Measurements from ENCODE around the gene MYH6. TPM values are rescaled to one million over a fixed set of nuclear protein-coding genes. Genes with fewer than 3 reads are reported as not detected.

MYH6 gene
- total RNA-seq, 1 donor from 2014 or later: 0.07 TPM

GRCh38 chr14:23411563-23412525 lies 3.8 kb upstream of the MYH6 start:
- no peak overlapping the region for H3K27ac Mint-ChIP-seq
- H3K9me3 Mint-ChIP-seq (ENCODE audit: low read depth): no peaks in the 10 kb centered on the region
- no peak overlapping the region for H3K4me3 Mint-ChIP-seq (ENCODE audit: low read depth)
- TF ChIP-seq CTCF (IDR thresholded peaks at IDR 0.05; ENCODE audit: unreplicated experiment): no peak
- no peak for DNase-seq (ENCODE audit: low spot score, unreplicated experiment)
- H3K36me3 Mint-ChIP-seq (ENCODE audit: insufficient read depth): no peaks in the 10 kb centered on the region
- peaks cover 4% of the 10 kb centered on the region for H3K4me1 Mint-ChIP-seq (ENCODE audit: low read depth)
- H3K27me3 Mint-ChIP-seq: peaks cover 30% of the 10 kb centered on the region

- no peak for TF ChIP-seq CTCF (IDR thresholded peaks at IDR 0.05; ENCODE audit: unreplicated experiment)
- no peak overlapping the region for H3K27ac Mint-ChIP-seq
- H3K27me3 Mint-ChIP-seq: peaks cover 36% of the 10 kb centered on the region
- no peak overlapping the region for H3K4me3 Mint-ChIP-seq (ENCODE audit: low read depth)
- peaks cover 4% of the 10 kb centered on the region for H3K4me1 Mint-ChIP-seq (ENCODE audit: low read depth)
- no peaks in the 10 kb centered on the region for H3K9me3 Mint-ChIP-seq (ENCODE audit: low read depth)
- no peak for DNase-seq (ENCODE audit: low spot score, unreplicated experiment)
- no peaks in the 10 kb centered on the region for H3K36me3 Mint-ChIP-seq (ENCODE audit: insufficient read depth)
Observed at GRCh38 chr14:23409966-23410635, 2.0 kb upstream of the MYH6 start.

GRCh38 chr14:23409475-23409874 lies 1.4 kb upstream of the MYH6 start:
- no peak for TF ChIP-seq CTCF (IDR thresholded peaks at IDR 0.05; ENCODE audit: unreplicated experiment)
- Mint-ChIP-seq H3K36me3 (ENCODE audit: insufficient read depth) (no peaks in the 10 kb centered on the region), H3K4me3 (ENCODE audit: low read depth) (no peak overlapping the region), H3K4me1 (ENCODE audit: low read depth) (peaks cover 4% of the 10 kb centered on the region), H3K27me3 (peaks cover 39% of the 10 kb centered on the region), H3K27ac (no peak overlapping the region), H3K9me3 (ENCODE audit: low read depth) (no peaks in the 10 kb centered on the region)
- no peak for DNase-seq (ENCODE audit: low spot score, unreplicated experiment)

- TF ChIP-seq CTCF (IDR thresholded peaks at IDR 0.05; ENCODE audit: unreplicated experiment): no peak
- H3K36me3 Mint-ChIP-seq (ENCODE audit: insufficient read depth): no peaks in the 10 kb centered on the region
- peaks cover 4% of the 10 kb centered on the region for H3K4me1 Mint-ChIP-seq (ENCODE audit: low read depth)
- DNase-seq (ENCODE audit: low spot score, unreplicated experiment): no peak
- no peaks in the 10 kb centered on the region for H3K9me3 Mint-ChIP-seq (ENCODE audit: low read depth)
- H3K27ac Mint-ChIP-seq: no peak overlapping the region
- H3K4me3 Mint-ChIP-seq (ENCODE audit: low read depth): no peak overlapping the region
- peaks cover 48% of the 10 kb centered on the region for H3K27me3 Mint-ChIP-seq
Observed at GRCh38 chr14:23408307-23408630, 196 bp upstream of the MYH6 start.

- H3K27ac Mint-ChIP-seq: no peak overlapping the region
- H3K27me3 Mint-ChIP-seq: peaks cover 57% of the 10 kb centered on the region
- DNase-seq (ENCODE audit: low spot score, unreplicated experiment): no peak
- H3K36me3 Mint-ChIP-seq (ENCODE audit: insufficient read depth): no peaks in the 10 kb centered on the region
- H3K9me3 Mint-ChIP-seq (ENCODE audit: low read depth): no peaks in the 10 kb centered on the region
- H3K4me3 Mint-ChIP-seq (ENCODE audit: low read depth): no peak overlapping the region
- H3K4me1 Mint-ChIP-seq (ENCODE audit: low read depth): peaks cover 4% of the 10 kb centered on the region
- no peak for TF ChIP-seq CTCF (IDR thresholded peaks at IDR 0.05; ENCODE audit: unreplicated experiment)
Observed at GRCh38 chr14:23406725-23407355, 1.2 kb downstream of the MYH6 start.

Measured in progenitor cell of endocrine pancreas (in vitro differentiated cells).